ENCODE data around the gene GNG7. TPM values are rescaled to one million over a fixed set of nuclear protein-coding genes. Genes with fewer than 3 reads are reported as not detected.

The GNG7 gene
- polyA plus RNA-seq, 1 donor (not counting 4 experiments of a cell fraction or from before 2014, with no cell fraction given), result 0.01 TPM

DNA sequence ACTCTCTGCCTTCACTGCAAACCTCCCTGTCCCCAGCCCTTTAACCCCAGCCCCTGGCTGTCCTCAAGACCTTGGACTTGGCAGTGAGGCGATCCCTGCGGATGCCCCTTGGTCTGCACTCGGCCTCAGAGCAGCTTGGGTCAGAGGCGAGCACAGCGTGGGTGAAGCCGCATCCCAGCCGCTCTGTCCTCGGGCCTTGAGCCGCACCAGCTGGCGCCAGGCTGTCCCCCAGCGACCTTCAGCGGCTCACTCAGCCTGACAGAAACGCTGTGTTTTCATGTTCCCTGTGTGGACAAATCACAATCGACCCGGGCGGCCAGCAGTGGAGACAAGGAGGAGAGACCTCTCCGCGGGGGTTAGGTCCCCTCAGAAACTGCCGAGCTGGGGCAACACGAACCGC, 52.0 kb downstream of the GNG7 start:
- Histone ChIP-seq H3K36me3 (ENCODE audit: control insufficient read depth in 2 of 2, extremely low read depth in 1 of 2, insufficient read depth in 2 of 2, low read length in 2 of 2) (no peaks in the 10 kb centered on the region), H3K79me2 (ENCODE audit: control insufficient read depth, insufficient read depth, low read length) (no peaks in the 10 kb centered on the region), H3K9me3 (ENCODE audit: control insufficient read depth, low read depth, low read length) (no peaks in the 10 kb centered on the region), H2AFZ (ENCODE audit: control insufficient read depth, low read length) (no peak overlapping the region), H3K4me2 (ENCODE audit: control insufficient read depth, extremely low read depth, insufficient read depth, low read depth, low read length) (no peak overlapping the region), H3K27ac (ENCODE audit: control insufficient read depth, insufficient read depth, low read length) (no peak overlapping the region), H4K20me1 (ENCODE audit: control insufficient read depth, extremely low read depth, insufficient read depth, low read length) (no peaks in the 10 kb centered on the region), H3K4me1 (ENCODE audit: control insufficient read depth, extremely low read depth, insufficient read depth, low read length) (no peaks in the 10 kb centered on the region), H3K9ac (ENCODE audit: control insufficient read depth, extremely low read depth, insufficient read depth, low read length) (no peak overlapping the region), H3K4me3 (ENCODE audit: control insufficient read depth in 2 of 3, extremely low read depth in 1 of 3, insufficient read depth in 2 of 3, low read depth in 1 of 3, low read length in 3 of 3) (no peak overlapping the region), H3K9me1 (ENCODE audit: control insufficient read depth, extremely low read depth, insufficient read depth, low read length) (no peaks in the 10 kb centered on the region), H3K27me3 (ENCODE audit: control insufficient read depth, extremely low read depth, insufficient read depth, low read length) (peaks cover 4% of the 10 kb centered on the region)
- TF ChIP-seq, protein P1, sequence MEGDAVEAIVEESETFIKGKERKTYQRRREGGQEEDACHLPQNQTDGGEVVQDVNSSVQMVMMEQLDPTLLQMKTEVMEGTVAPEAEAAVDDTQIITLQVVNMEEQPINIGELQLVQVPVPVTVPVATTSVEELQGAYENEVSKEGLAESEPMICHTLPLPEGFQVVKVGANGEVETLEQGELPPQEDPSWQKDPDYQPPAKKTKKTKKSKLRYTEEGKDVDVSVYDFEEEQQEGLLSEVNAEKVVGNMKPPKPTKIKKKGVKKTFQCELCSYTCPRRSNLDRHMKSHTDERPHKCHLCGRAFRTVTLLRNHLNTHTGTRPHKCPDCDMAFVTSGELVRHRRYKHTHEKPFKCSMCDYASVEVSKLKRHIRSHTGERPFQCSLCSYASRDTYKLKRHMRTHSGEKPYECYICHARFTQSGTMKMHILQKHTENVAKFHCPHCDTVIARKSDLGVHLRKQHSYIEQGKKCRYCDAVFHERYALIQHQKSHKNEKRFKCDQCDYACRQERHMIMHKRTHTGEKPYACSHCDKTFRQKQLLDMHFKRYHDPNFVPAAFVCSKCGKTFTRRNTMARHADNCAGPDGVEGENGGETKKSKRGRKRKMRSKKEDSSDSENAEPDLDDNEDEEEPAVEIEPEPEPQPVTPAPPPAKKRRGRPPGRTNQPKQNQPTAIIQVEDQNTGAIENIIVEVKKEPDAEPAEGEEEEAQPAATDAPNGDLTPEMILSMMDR (optimal IDR thresholded peaks at IDR 0.05 in 1 of 3, IDR thresholded peaks at IDR 0.05 in 1 of 3, conservative IDR thresholded peaks at IDR 0.05 in 1 of 3; ENCODE audit: extremely low read depth in 1 of 3, insufficient read depth in 2 of 3, low read length in 3 of 3), result no peak
- no peak for TF ChIP-seq EZH2 (IDR thresholded peaks at IDR 0.05; ENCODE audit: low read length)
- dilution Hi-C loops (cut with MboI; ENCODE audit: extremely low pct_ligation_motif_present, low sequenced_read_pairs), result no loop called here
- FAIRE-seq (no peak), DNase-seq (ENCODE audit: low read depth, low spot score) (no peak)

DNA sequence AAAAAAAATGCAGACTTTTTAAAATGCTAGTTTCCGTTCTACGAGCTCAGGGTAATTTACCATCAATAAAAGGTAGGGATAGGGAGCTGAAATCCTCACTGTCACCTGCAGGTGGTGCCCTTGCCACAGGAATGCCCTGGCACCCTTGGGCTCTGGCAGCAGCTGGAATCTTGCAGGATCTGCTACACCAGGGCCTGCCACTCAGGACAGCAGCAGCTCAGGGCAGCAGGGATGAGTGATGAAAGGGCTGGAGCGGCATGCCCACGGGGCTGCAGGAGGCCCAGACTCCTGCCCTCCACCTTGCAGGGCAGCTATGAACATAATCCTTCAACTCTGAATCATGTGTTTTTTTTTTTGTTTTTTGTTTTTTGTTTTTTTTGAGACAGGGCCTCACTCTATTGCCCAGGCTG, 54.0 kb downstream of the GNG7 start:
- TF ChIP-seq EZH2 (IDR thresholded peaks at IDR 0.05; ENCODE audit: low read length), result no peak
- TF ChIP-seq, protein P1 (optimal IDR thresholded peaks at IDR 0.05 in 1 of 3, IDR thresholded peaks at IDR 0.05 in 1 of 3, conservative IDR thresholded peaks at IDR 0.05 in 1 of 3; ENCODE audit: extremely low read depth in 1 of 3, insufficient read depth in 2 of 3, low read length in 3 of 3), result peak; percentile 73 to 97 (median 90)
- no peaks in the 10 kb centered on the region for H4K20me1 ChIP-seq (ENCODE audit: control insufficient read depth, extremely low read depth, insufficient read depth, low read length)
- H3K27ac ChIP-seq (ENCODE audit: control insufficient read depth, insufficient read depth, low read length), result no peak overlapping the region
- no peak overlapping the region for H3K4me3 ChIP-seq (ENCODE audit: control insufficient read depth in 2 of 3, extremely low read depth in 1 of 3, insufficient read depth in 2 of 3, low read depth in 1 of 3, low read length in 3 of 3)
- no peaks in the 10 kb centered on the region for H3K79me2 ChIP-seq (ENCODE audit: control insufficient read depth, insufficient read depth, low read length)
- FAIRE-seq, result peak; percentile 82
- no peak overlapping the region for H3K4me2 ChIP-seq (ENCODE audit: control insufficient read depth, extremely low read depth, insufficient read depth, low read depth, low read length)
- H3K9ac ChIP-seq (ENCODE audit: control insufficient read depth, extremely low read depth, insufficient read depth, low read length), result no peak overlapping the region
- no peaks in the 10 kb centered on the region for H3K4me1 ChIP-seq (ENCODE audit: control insufficient read depth, extremely low read depth, insufficient read depth, low read length)
- no peak for DNase-seq (ENCODE audit: low read depth, low spot score)
- H3K9me3 ChIP-seq (ENCODE audit: control insufficient read depth, low read depth, low read length), result no peaks in the 10 kb centered on the region
- no peaks in the 10 kb centered on the region for H3K27me3 ChIP-seq (ENCODE audit: control insufficient read depth, extremely low read depth, insufficient read depth, low read length)
- no peaks in the 10 kb centered on the region for H3K9me1 ChIP-seq (ENCODE audit: control insufficient read depth, extremely low read depth, insufficient read depth, low read length)
- dilution Hi-C loops (cut with MboI; ENCODE audit: extremely low pct_ligation_motif_present, low sequenced_read_pairs), result no loop called here
- H2AFZ ChIP-seq (ENCODE audit: control insufficient read depth, low read length), result no peak overlapping the region
- no peaks in the 10 kb centered on the region for H3K36me3 ChIP-seq (ENCODE audit: control insufficient read depth in 2 of 2, extremely low read depth in 1 of 2, insufficient read depth in 2 of 2, low read length in 2 of 2)
